ENCODE data around the gene NPEPL1. TPM values are rescaled to one million over a fixed set of nuclear protein-coding genes. Genes with fewer than 3 reads are reported as not detected.
A peak's percentile ranks its signal among the peaks of the same experiment; 100 is the strongest.
"Not testable (repeated sequence)": the region's sequence is repeated elsewhere in the genome, so short reads cannot be mapped to it uniquely, and the experiment has no call there.

NPEPL1 gene
- total RNA-seq, 1 donor from 2014 or later: 37.6 TPM

DNA sequence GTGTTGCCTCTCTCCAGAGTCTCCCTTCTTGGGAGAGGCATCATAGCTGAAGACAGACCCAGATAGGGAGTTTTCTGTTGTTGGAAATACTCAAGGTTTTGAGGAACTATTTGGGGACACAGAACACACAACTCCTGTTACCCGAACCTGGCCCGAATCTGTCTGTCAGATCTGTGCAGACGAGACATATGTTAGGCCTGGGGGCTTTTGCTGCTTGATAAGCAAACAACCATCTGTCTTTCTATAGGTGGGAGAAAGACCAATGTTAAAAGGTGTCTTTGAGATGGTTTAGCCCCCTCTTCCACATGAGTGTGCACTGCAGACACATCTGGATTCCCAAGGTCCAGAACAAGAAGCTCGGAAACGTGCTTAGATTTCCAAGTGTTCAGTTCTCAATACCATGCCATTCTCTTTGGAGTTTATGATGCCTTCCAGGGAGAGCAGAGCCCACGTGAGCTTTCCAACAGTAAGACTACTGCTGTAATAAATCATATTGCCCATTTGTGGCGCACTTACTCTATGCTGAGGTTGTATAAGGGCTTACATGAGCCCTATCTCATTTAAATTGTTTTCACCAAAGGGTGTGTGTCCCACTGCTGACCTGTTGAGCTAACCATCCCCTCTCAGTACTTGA lies 45.3 kb upstream of the NPEPL1 start:
- H3K36me3 Mint-ChIP-seq (ENCODE audit: low read depth, unreplicated experiment): no peaks in the 10 kb centered on the region
- no peaks in the 10 kb centered on the region for H3K9me3 Mint-ChIP-seq (ENCODE audit: unreplicated experiment)
- H3K27me3 Mint-ChIP-seq (ENCODE audit: unreplicated experiment): peaks cover 6% of the 10 kb centered on the region
- DNase-seq (ENCODE audit: low spot score): no peak
- TF ChIP-seq, protein P1, sequence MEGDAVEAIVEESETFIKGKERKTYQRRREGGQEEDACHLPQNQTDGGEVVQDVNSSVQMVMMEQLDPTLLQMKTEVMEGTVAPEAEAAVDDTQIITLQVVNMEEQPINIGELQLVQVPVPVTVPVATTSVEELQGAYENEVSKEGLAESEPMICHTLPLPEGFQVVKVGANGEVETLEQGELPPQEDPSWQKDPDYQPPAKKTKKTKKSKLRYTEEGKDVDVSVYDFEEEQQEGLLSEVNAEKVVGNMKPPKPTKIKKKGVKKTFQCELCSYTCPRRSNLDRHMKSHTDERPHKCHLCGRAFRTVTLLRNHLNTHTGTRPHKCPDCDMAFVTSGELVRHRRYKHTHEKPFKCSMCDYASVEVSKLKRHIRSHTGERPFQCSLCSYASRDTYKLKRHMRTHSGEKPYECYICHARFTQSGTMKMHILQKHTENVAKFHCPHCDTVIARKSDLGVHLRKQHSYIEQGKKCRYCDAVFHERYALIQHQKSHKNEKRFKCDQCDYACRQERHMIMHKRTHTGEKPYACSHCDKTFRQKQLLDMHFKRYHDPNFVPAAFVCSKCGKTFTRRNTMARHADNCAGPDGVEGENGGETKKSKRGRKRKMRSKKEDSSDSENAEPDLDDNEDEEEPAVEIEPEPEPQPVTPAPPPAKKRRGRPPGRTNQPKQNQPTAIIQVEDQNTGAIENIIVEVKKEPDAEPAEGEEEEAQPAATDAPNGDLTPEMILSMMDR (IDR thresholded peaks at IDR 0.05; ENCODE audit: unreplicated experiment): no peak
- no peak overlapping the region for H3K27ac Mint-ChIP-seq (ENCODE audit: unreplicated experiment)
- H3K4me1 Mint-ChIP-seq (ENCODE audit: unreplicated experiment): peaks cover 2% of the 10 kb centered on the region
- no peak overlapping the region for H3K4me3 Mint-ChIP-seq (ENCODE audit: unreplicated experiment)

DNA sequence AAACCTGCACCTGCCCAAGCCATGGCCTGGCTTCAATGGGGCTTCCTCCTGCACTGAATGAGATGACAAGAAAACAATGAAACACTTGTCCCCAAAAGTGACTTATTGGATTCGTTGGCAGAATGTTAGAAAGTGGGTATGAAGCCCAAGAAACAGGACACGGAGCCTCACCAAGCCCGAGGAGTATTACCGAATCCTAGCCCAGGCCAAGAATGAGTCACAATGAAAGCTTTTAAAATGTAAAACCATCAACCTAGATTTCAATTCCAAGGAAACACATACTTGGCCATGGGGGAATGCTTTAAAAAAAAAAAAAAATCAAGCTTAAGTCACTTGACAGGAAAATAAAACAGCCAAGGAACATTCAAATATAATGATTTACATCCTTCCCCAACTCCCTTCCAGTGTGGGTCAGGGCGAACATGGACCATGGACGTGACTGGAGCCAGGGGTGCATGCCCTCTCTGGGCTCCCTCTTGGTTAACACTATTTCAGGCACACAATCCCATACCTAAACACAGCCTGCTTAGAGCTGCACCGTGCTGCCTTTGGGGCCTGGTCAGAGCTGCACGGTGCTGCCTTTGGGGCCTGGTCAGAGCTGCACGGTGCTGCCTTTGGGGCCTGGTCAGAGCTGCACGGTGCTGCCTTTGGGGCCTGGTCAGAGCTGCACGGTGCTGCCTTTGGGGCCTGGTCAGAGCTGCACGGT lies 44.7 kb upstream of the NPEPL1 start:
- DNase-seq (ENCODE audit: low spot score): no peak
- Mint-ChIP-seq H3K4me1 (ENCODE audit: unreplicated experiment) (peaks cover 8% of the 10 kb centered on the region), H3K36me3 (ENCODE audit: low read depth, unreplicated experiment) (no peaks in the 10 kb centered on the region), H3K27me3 (ENCODE audit: unreplicated experiment) (peaks cover 6% of the 10 kb centered on the region), H3K9me3 (ENCODE audit: unreplicated experiment) (no peaks in the 10 kb centered on the region), H3K4me3 (ENCODE audit: unreplicated experiment) (no peak overlapping the region), H3K27ac (ENCODE audit: unreplicated experiment) (no peak overlapping the region)
- TF ChIP-seq, protein P1 (IDR thresholded peaks at IDR 0.05; ENCODE audit: unreplicated experiment): no peak

DNA sequence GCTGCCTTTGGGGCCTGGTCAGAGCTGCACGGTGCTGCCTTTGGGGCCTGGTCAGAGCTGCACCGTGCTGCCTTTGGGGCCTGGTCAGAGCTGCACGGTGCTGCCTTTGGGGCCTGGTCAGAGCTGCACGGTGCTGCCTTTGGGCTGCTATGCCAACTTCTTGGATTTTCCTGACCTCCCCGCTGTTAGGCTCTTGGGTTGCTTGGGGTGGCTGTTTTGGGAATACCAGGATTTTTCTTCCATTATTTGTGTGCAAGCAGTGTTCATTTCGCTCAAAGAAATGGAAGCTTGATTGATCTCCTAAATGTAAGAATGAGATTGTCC lies 44.1 kb upstream of the NPEPL1 start:
- not testable (repeated sequence) for H3K27ac Mint-ChIP-seq (ENCODE audit: unreplicated experiment); DNase-seq (ENCODE audit: low spot score); H3K9me3 Mint-ChIP-seq (ENCODE audit: unreplicated experiment); H3K36me3 Mint-ChIP-seq (ENCODE audit: low read depth, unreplicated experiment); H3K27me3 Mint-ChIP-seq (ENCODE audit: unreplicated experiment)
- Mint-ChIP-seq H3K4me1 (ENCODE audit: unreplicated experiment) (peaks cover 12% of the 10 kb centered on the region), H3K4me3 (ENCODE audit: unreplicated experiment) (peak overlapping the region; percentile 86)

DNA sequence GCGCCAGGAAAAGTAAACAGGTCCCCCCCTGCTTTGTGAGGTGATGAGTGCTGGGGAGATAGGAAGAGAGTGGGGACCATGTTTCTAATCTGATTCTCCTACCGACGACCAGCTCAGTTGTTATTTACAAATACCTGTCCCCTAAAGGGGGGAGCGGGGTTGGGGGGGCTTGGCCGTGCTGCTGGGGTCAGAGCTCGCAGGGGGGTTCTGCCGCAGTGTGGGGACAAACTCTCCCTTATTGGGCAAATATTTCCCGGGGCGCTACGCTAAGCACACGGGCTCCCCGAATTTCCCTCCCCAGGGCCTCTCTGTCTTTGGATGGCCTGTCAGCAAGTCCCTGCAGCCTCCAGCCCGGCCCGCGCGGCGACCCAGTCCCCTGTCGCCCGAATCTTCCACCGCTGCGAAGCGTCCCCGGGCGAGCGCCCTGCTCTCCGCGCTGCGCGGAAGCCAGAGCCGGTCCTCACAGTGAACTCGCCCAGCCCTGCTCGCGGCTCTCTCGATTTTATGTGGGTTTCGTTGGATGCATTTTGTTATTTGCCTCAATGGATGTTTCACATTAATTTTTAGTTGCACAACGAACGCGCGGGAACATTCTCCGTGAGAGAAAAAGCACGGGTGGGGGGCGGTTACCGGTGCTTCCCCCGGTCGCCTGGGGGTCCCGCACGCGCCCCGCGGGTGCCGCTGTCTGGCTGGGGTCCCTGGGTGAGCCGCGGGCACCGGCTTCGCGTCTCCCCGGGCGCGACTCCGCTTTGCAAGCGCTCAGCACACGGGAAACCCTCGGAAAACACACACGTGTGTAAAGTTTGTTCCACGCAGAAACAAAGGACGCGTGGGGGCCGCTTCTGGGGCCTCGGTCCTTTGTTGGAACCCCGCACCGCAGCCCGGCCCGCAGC lies 43.1 kb upstream of the NPEPL1 start:
- Mint-ChIP-seq H3K27ac (ENCODE audit: unreplicated experiment) (no peak overlapping the region), H3K36me3 (ENCODE audit: low read depth, unreplicated experiment) (no peaks in the 10 kb centered on the region), H3K9me3 (ENCODE audit: unreplicated experiment) (no peaks in the 10 kb centered on the region), H3K4me3 (ENCODE audit: unreplicated experiment) (peak overlapping the region; percentile 86), H3K27me3 (ENCODE audit: unreplicated experiment) (peaks cover 6% of the 10 kb centered on the region), H3K4me1 (ENCODE audit: unreplicated experiment) (peaks cover 12% of the 10 kb centered on the region)
- DNase-seq (ENCODE audit: low spot score): peak; percentile 27
- TF ChIP-seq, protein P1 (IDR thresholded peaks at IDR 0.05; ENCODE audit: unreplicated experiment): no peak

DNA sequence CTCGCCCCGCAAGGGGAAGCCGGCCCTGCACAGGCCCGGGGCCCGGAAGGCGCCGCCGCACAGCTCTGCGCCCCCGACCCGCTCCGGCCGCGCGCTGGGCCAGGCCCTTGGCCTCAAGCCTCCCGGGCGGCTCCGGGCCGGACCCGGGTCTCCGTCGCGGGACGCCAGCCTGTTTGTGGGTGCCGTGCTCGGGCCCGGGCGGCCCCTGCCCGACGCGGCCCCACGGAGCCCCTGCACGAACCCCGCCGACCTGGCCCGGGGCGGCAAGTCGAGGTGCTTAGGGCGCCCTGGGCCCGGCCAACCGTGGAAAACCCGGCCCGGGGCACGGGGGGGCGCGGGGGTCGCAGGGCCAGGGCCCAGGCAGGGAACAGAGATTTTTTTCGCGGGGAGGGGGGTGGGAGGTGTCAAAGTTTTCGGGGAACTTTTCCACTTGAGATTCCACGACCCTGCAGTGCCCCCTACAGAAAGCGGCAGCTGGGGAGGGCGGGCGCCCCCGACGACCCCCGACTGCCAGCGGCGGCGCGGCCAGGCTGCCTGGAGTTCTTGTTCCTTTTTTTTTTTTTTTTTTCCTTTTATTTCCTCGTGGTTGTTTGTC lies 42.3 kb upstream of the NPEPL1 start:
- no peaks in the 10 kb centered on the region for H3K9me3 Mint-ChIP-seq (ENCODE audit: unreplicated experiment)
- H3K4me3 Mint-ChIP-seq (ENCODE audit: unreplicated experiment): peak overlapping the region; percentile 100
- peaks cover 6% of the 10 kb centered on the region for H3K27me3 Mint-ChIP-seq (ENCODE audit: unreplicated experiment)
- H3K36me3 Mint-ChIP-seq (ENCODE audit: low read depth, unreplicated experiment): no peaks in the 10 kb centered on the region
- H3K27ac Mint-ChIP-seq (ENCODE audit: unreplicated experiment): no peak overlapping the region
- H3K4me1 Mint-ChIP-seq (ENCODE audit: unreplicated experiment): peaks cover 14% of the 10 kb centered on the region
- TF ChIP-seq, protein P1 (IDR thresholded peaks at IDR 0.05; ENCODE audit: unreplicated experiment): no peak
- DNase-seq (ENCODE audit: low spot score): peak; percentile 41

All from endothelial cell (in vitro differentiated cells).